Activated CD8-positive, alpha-beta T cell treated with anti-CD3 and anti-CD28 coated beads, Interleukin-2, amount 10 ng/mL, durations not matched to agents 7 days and 5 days (primary cell): ENCODE data around the gene B4GALNT4. TPM values are rescaled to one million over a fixed set of nuclear protein-coding genes. Genes with fewer than 3 reads are reported as not detected.

Experiments used
- ATAC-seq: fragments of 150-1000 bp; cut with Tn5 transposase; one replicate; pipeline ENCODE4 v1.10.0; 2021; ENCODE audit warnings: moderate library complexity
- CTCF ChIA-PET: fragments of 350-600 bp; sonication (Branson Sonifier 250); formaldehyde crosslinking; loops from one replicate; lab custom pipeline; 2021; ENCODE audit warnings: antibody characterized with exemption; lab: Charles Lee
- POLR2A ChIA-PET: fragments of 350-600 bp; sonication (Branson Sonifier 250); formaldehyde crosslinking; loops from one replicate; lab custom pipeline; 2021; ENCODE audit warnings: antibody characterized with exemption; lab: Charles Lee
- DNase-seq: peaks from one replicate; pipeline ENCODE4 v3.0.0-alpha.2; 2020
- H3K27ac Mint-ChIP-seq: one replicate; pipeline ENCODE4 v1.8.0; 2021; ENCODE audit warnings: mild to moderate bottlenecking, mixed read lengths
- H3K27me3 Mint-ChIP-seq: one replicate; pipeline ENCODE4 v1.8.0; 2021; ENCODE audit warnings: low read depth, mixed read lengths
- H3K36me3 Mint-ChIP-seq: one replicate; pipeline ENCODE4 v1.8.0; 2021; ENCODE audit warnings: low read depth, mixed read lengths
- H3K4me1 Mint-ChIP-seq: one replicate; pipeline ENCODE4 v1.8.0; 2021; ENCODE audit warnings: low read depth, mixed read lengths
- H3K4me3 Mint-ChIP-seq: one replicate; pipeline ENCODE4 v1.8.0; 2021; ENCODE audit warnings: mild to moderate bottlenecking, mixed read lengths
- H3K9me3 Mint-ChIP-seq: one replicate; pipeline ENCODE4 v1.8.0; 2022; ENCODE audit warnings: mixed read lengths; ENCODE audit not compliant: insufficient read depth
- total RNA-seq, 2 experiments: library from RNA; stranded (reverse); gene quantifications; one replicate each; pipeline ENCODE4 v1.2.3, GENCODE V29; 2021

B4GALNT4 gene
- total RNA-seq, 2 experiments from 2014 or later: 0.26 to 0.52 TPM

- ATAC-seq: peak; percentile 18
- peak overlapping the region; percentile 97 for H3K4me3 Mint-ChIP-seq
- H3K27me3 Mint-ChIP-seq: no peaks in the 10 kb centered on the region
- H3K4me1 Mint-ChIP-seq: peaks cover 30% of the 10 kb centered on the region
- ChIA-PET POLR2A (interaction anchor here (0.8 to 3.9 kb wide), 8 partner anchors 9 to 103 kb away, joined by 3 to 59 read pairs (median 6); partner anchors contain the start of genes PTDSS2 and RNH1), CTCF (interaction anchor here (0.8 to 5.4 kb wide), 6 partner anchors 9 to 167 kb away, joined by 3 to 60 read pairs (median 4); partner anchors contain the start of gene PTDSS2)
- H3K27ac Mint-ChIP-seq: peak overlapping the region; percentile 93
- H3K9me3 Mint-ChIP-seq: no peaks in the 10 kb centered on the region
- H3K36me3 Mint-ChIP-seq: peaks cover 8% of the 10 kb centered on the region
- no peak for DNase-seq
Measured at GRCh38 chr11:415640-416041, 46.3 kb downstream of the B4GALNT4 start.

DNA sequence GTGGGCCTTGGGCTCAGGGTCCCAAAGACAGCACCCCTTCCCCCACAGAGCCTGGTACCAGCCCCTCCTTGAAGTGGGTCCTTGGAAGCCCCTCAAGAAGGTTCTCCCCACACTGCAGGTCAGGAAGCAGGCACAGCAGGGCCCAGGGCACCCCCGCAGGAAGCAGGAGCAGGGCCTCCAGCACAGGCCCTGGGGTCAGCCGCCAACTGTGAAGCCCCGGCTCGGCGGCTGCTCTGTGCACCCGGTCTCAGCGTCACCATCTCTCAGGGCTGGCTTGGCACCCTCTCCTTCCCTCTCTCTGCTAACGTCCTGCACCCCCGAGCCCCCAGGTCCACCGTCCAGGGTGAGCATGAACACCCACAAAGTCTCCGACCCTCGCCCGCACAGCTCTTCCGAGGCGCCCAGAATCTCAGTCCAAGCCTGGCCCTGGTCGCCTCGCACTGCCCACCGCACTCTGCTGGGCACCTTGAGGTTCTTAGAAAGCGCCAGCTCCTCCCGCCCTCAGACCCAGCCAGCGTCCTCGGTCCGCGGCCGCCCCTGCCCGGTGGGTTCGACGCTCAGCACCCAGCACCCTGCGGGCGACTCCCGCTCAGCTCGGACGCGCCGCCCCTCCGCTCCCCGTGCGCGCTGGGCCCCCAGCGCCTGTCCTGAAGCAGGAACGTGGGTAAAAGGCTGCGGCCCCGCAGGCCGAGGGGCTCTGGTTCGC is 46.9 kb downstream of the B4GALNT4 start:
- peak overlapping the region; percentile 93 for H3K27ac Mint-ChIP-seq
- H3K27me3 Mint-ChIP-seq: no peaks in the 10 kb centered on the region
- ChIA-PET POLR2A (interaction anchor here (0.8 to 3.9 kb wide), 13 partner anchors 9 to 148 kb away, joined by 3 to 59 read pairs (median 5); partner anchors contain the start of genes PTDSS2 and RNH1), CTCF (interaction anchor here (1.0 to 5.4 kb wide), 5 partner anchors 10 to 166 kb away, joined by 3 to 60 read pairs (median 5); partner anchors contain the start of gene PTDSS2)
- H3K36me3 Mint-ChIP-seq: peaks cover 8% of the 10 kb centered on the region
- H3K4me3 Mint-ChIP-seq: peak overlapping the region; percentile 97
- no peaks in the 10 kb centered on the region for H3K9me3 Mint-ChIP-seq
- H3K4me1 Mint-ChIP-seq: peaks cover 30% of the 10 kb centered on the region
- DNase-seq: no peak
- peak; percentile 10 for ATAC-seq

- CTCF ChIA-PET: interaction anchor here (0.9 to 5.4 kb wide), 5 partner anchors 10 to 167 kb away, joined by 4 to 60 read pairs (median 7); partner anchors contain the start of gene PTDSS2
- peaks cover 30% of the 10 kb centered on the region for H3K4me1 Mint-ChIP-seq
- peak; percentile 58 for ATAC-seq
Measured at GRCh38 chr11:416757-417621, 47.7 kb downstream of the B4GALNT4 start.

DNA sequence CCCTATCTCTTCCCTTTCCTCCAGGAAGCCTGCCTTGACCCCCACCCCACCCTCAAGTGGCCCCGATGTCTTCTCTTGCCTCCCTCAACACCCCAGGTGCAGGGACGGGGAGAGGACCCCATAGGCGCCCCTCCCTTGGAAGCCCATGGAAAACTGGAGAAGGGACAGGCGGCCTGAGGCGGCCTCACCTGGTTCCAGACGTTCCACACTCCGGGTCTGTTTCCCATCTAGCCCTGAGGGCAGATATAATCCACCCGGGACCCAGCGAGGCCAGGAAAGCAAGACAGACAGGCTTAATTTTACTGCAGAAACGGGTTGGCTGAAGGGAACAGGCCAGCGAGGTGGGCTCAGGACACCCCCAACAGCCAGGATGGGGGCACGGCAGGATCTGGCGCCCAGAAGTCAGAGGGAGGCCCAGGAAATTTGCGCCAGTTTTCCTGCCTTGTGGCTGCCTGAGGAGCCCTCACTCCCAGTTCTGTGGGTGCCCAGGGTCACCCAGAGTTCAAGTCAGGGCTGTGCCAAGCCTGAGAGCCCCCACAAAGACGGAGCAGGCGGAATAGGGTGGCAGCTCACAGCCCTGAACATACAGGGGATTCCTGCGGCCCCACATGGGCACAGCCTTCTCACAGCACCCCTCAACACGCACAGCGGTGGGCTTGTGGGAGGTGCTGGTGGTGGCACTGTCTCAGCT is 48.5 kb downstream of the B4GALNT4 start:
- peak overlapping the region; percentile 68 for H3K27ac Mint-ChIP-seq
- DNase-seq: no peak
- ATAC-seq: no peak
- peak overlapping the region; percentile 68 for H3K4me3 Mint-ChIP-seq
- ChIA-PET CTCF (interaction anchor here (0.9 to 5.4 kb wide), 4 partner anchors 30 to 130 kb away, joined by 4 to 60 read pairs (median 6); partner anchors contain the start of gene PTDSS2), POLR2A (interaction anchor here (1.0 to 3.9 kb wide), 7 partner anchors 11 to 135 kb away, joined by 3 to 59 read pairs (median 5); partner anchors contain the start of gene PTDSS2)
- no peaks in the 10 kb centered on the region for H3K9me3 Mint-ChIP-seq
- peaks cover 11% of the 10 kb centered on the region for H3K36me3 Mint-ChIP-seq
- peaks cover 28% of the 10 kb centered on the region for H3K4me1 Mint-ChIP-seq
- H3K27me3 Mint-ChIP-seq: no peaks in the 10 kb centered on the region

More at GRCh38 chr11:416757-417621, 47.7 kb downstream of the B4GALNT4 start:
- POLR2A ChIA-PET: interaction anchor here (0.8 to 3.9 kb wide), 12 partner anchors 10 to 148 kb away, joined by 3 to 59 read pairs (median 5); partner anchors contain the start of gene PTDSS2
- H3K27me3 Mint-ChIP-seq: no peaks in the 10 kb centered on the region
- DNase-seq: peak; percentile 69
- H3K4me3 Mint-ChIP-seq: peak overlapping the region; percentile 97
- peak overlapping the region; percentile 93 for H3K27ac Mint-ChIP-seq
- H3K9me3 Mint-ChIP-seq: no peaks in the 10 kb centered on the region
- peaks cover 8% of the 10 kb centered on the region for H3K36me3 Mint-ChIP-seq

DNA sequence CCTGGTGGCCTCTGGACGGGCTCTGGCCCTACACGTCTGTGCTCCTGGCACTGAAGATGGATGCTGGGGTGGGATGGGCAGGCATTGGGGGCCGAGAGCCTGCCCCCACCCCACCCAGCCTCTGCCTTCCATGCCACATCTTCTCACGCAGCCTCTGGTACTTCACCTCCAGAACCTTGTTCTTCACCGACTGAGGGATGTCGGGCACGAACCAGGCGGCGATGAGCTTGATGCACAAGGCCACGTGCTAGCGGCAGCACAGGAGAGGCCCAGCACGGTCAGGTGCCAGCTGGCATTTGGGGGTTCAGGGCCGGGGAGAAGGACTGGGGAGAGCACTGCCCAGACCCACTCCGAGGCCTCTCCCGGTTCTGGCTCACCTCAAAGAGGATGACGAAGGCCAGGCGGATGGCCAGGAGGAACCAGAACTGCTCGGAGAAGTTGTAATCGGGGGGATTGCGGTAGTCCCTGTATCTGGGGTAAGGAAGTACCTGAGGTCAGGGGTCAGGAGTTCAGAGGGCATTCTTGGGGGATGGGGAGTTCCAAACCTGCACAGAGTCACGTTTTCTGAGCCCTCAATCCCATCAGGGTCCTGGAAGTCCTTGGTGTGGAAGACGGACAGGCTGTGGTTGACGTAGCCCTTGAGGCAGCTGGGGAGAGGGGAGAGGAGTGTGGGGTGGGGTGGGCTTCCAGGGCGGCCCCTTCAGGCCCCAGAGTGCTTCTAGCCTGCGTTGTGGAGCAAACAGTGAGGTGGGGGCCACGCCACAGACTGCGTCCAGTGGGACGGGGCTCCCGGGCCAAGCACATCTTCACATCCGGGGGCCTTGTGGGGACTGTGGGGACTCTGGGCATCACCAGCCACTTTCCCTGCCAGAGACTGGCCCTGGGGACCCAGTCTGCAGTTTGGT is 49.3 kb downstream of the B4GALNT4 start:
- ATAC-seq (no peak), DNase-seq (no peak)
- H3K27ac Mint-ChIP-seq: peak overlapping the region; percentile 49
- peaks cover 15% of the 10 kb centered on the region for H3K36me3 Mint-ChIP-seq
- no peak overlapping the region for H3K4me3 Mint-ChIP-seq
- peaks cover 20% of the 10 kb centered on the region for H3K4me1 Mint-ChIP-seq
- ChIA-PET POLR2A (interaction anchor here (1.0 kb wide), 1 partner anchor 21 kb away, joined by 4 read pairs; no protein-coding TSS in a partner anchor), CTCF (interaction anchor here (1.6 kb wide), 1 partner anchor 30 kb away, joined by 4 read pairs; no protein-coding TSS in a partner anchor)
- H3K27me3 Mint-ChIP-seq: no peaks in the 10 kb centered on the region
- no peaks in the 10 kb centered on the region for H3K9me3 Mint-ChIP-seq

DNA sequence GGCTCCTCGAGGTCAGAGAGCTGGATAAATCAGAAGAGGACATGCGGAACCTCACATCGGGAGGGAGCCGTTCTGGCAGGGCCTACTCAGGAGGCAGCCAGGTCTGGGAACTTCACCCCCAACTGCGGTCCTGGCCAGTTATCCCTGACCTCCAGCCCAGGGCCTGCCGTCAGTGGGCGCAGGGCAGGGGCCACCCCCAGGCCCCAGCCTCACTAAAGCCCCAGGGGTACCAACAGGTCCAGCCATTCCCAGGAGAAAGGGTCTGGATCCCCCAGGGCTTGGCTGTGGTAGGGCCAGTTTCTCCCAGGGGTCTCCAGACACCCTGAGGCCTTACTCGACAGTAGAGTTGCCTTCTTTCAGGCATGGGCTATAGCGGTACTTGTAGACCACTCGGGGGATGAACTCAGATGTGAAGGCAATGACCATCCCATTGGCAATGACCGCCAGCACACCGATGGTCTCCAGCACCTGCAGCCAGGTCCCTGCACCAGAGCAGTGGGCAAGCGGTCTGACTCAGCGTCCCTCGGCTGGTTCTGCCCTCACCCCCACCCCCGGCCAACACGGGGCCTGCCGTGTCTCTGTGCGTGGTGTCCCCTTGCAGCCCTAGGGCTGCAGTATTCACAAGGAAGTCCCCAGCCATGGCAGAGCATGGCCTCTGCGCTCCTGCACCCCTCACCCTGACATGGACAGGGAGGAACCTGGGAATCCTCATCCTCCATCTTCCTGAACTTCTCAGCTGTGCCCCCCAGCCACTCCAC is 50.1 kb downstream of the B4GALNT4 start:
- ATAC-seq (no peak), DNase-seq (no peak)
- ChIA-PET CTCF (interaction anchor here (1.6 kb wide), 1 partner anchor 29 kb away, joined by 4 read pairs; no protein-coding TSS in a partner anchor), POLR2A (no interaction called here)
- H3K4me1 Mint-ChIP-seq: peaks cover 18% of the 10 kb centered on the region
- no peaks in the 10 kb centered on the region for H3K9me3 Mint-ChIP-seq
- H3K27me3 Mint-ChIP-seq: no peaks in the 10 kb centered on the region
- H3K4me3 Mint-ChIP-seq: no peak overlapping the region
- peaks cover 16% of the 10 kb centered on the region for H3K36me3 Mint-ChIP-seq
- H3K27ac Mint-ChIP-seq: no peak overlapping the region

- Mint-ChIP-seq H3K36me3 (peaks cover 18% of the 10 kb centered on the region), H3K4me1 (peaks cover 10% of the 10 kb centered on the region), H3K4me3 (no peak overlapping the region), H3K9me3 (no peaks in the 10 kb centered on the region), H3K27ac (no peak overlapping the region), H3K27me3 (no peaks in the 10 kb centered on the region)
- no peak for DNase-seq
- ChIA-PET POLR2A (no interaction called here), CTCF (no interaction called here)
- no peak for ATAC-seq
Measured at GRCh38 chr11:420054-420910, 51.0 kb downstream of the B4GALNT4 start.

DNA sequence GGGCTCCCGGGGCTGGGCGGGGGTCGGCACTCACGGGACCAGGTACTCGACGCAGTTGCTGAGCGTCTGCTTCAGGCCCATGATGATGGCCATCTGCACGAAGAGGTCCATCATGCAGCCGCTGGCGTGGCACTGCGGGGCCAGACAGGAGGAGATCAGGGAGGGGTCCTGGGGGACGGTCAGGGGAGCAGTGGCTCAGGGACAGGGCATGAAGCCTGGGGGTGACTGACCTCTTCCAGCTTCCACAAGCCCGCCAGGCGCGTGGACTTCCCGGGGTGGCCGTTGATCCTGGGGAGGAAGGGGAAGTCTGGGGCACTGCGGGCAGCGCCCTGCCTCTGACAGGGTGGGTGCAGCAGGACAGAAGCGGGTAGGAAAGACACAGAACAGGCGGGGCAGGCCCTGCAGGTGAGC is 51.6 kb downstream of the B4GALNT4 start:
- Mint-ChIP-seq H3K9me3 (no peaks in the 10 kb centered on the region), H3K27me3 (no peaks in the 10 kb centered on the region), H3K4me3 (no peak overlapping the region), H3K36me3 (peaks cover 22% of the 10 kb centered on the region), H3K4me1 (peaks cover 7% of the 10 kb centered on the region), H3K27ac (no peak overlapping the region)
- DNase-seq (no peak), ATAC-seq (no peak)
- POLR2A ChIA-PET: no interaction called here
- CTCF ChIA-PET: no interaction called here

GRCh38 chr11:422249-422656 is 53.0 kb downstream of the B4GALNT4 start:
- H3K4me1 Mint-ChIP-seq: peaks cover 7% of the 10 kb centered on the region
- H3K27me3 Mint-ChIP-seq: no peaks in the 10 kb centered on the region
- no peak for DNase-seq
- ChIA-PET POLR2A (interaction anchor here (0.6 to 0.9 kb wide), 2 partner anchors 19 to 72 kb away, joined by 3 read pairs; partner anchors contain the start of gene ANO9), CTCF (interaction anchor here (1.4 kb wide), 1 partner anchor 27 kb away, joined by 3 read pairs; no protein-coding TSS in a partner anchor)
- peaks cover 26% of the 10 kb centered on the region for H3K36me3 Mint-ChIP-seq
- ATAC-seq: no peak
- no peaks in the 10 kb centered on the region for H3K9me3 Mint-ChIP-seq
- H3K27ac Mint-ChIP-seq: peak overlapping the region; percentile 21
- H3K4me3 Mint-ChIP-seq: no peak overlapping the region
